HUES6 (cell line): ENCODE data around the gene HAUS5.

Experiments
- H3K27ac ChIP-seq: 2 replicates; pipeline ENCODE4 v1.7.0; 2013; ENCODE audit warnings: low read depth, mild to moderate bottlenecking, low read length, inconsistent platforms
- H3K27me3 ChIP-seq: 2 replicates; pipeline ENCODE4 v1.6.1; 2013; ENCODE audit warnings: low read length; ENCODE audit not compliant: control insufficient read depth, insufficient read depth
- H3K36me3 ChIP-seq: 2 replicates; pipeline ENCODE4 v1.6.1; 2013; ENCODE audit warnings: low read length; ENCODE audit not compliant: control insufficient read depth, insufficient read depth
- H3K4me1 ChIP-seq: 2 replicates; pipeline ENCODE4 v1.6.1; 2013; ENCODE audit warnings: low read length; ENCODE audit not compliant: control insufficient read depth, insufficient read depth
- H3K4me3 ChIP-seq: 2 replicates; pipeline ENCODE4 v1.5.1; 2013; ENCODE audit warnings: low read depth, low read length
- H3K9ac ChIP-seq: one replicate; pipeline ENCODE4 v1.6.1; 2013; ENCODE audit warnings: mild to moderate bottlenecking, low read length
- H3K9me3 ChIP-seq: 2 replicates; pipeline ENCODE4 v1.6.1; 2013; ENCODE audit warnings: low read depth, low read length; ENCODE audit not compliant: control insufficient read depth, insufficient read depth

Gene HAUS5

GRCh38 chr19:35612559-35613321 is at the start of gene HAUS5:
Gene HAUS5 (plus strand): TSS chr19:35612735. CDS start chr19:35612795, 60 bp downstream.
- Histone ChIP-seq H3K27ac (no peak within 1 kb of the TSS), H3K4me3 (peak within 1 kb of the TSS; percentile 77)

GRCh38 chr19:35562776-35563175 is 49.8 kb upstream of the HAUS5 start:
- no peaks in the 10 kb centered on the region for H3K9me3 ChIP-seq
- peaks cover 43% of the 10 kb centered on the region for H3K27me3 ChIP-seq
- no peak overlapping the region for H3K9ac ChIP-seq
- H3K27ac ChIP-seq, result no peak overlapping the region
- H3K4me3 ChIP-seq, result no peak overlapping the region
- no peaks in the 10 kb centered on the region for H3K36me3 ChIP-seq
- H3K4me1 ChIP-seq, result 0 out of 2 replicates have a peak, but pooled peaks cover 6% of the 10 kb centered on the region

More at GRCh38 chr19:35612559-35613321, at the start of gene HAUS5:
- H3K27me3 ChIP-seq, result no peaks in the 10 kb centered on the region
- peaks cover 29% of the 10 kb centered on the region for H3K36me3 ChIP-seq
- H3K9ac ChIP-seq, result peak within 1 kb of the TSS; percentile 84
- peaks cover 10% of the 10 kb centered on the region for H3K9me3 ChIP-seq
- H3K4me1 ChIP-seq, result no peaks in the 10 kb centered on the region

GRCh38 chr19:35563207-35563829 is 49.2 kb upstream of the HAUS5 start, which contains the start of gene ATP4A:
Gene ATP4A (minus strand): TSS chr19:35563658. CDS start chr19:35563629, 29 bp downstream.
- H3K9me3 ChIP-seq, result no peaks in the 10 kb centered on the region
- no peaks in the 10 kb centered on the region for H3K36me3 ChIP-seq
- H3K4me1 ChIP-seq, result 0 out of 2 replicates have a peak, but pooled peaks cover 6% of the 10 kb centered on the region
- no peak within 1 kb of the TSS for H3K27ac ChIP-seq
- H3K27me3 ChIP-seq, result peaks cover 41% of the 10 kb centered on the region
- no peak within 1 kb of the TSS for H3K4me3 ChIP-seq
- H3K9ac ChIP-seq, result no peak within 1 kb of the TSS

- Histone ChIP-seq H3K36me3 (no peaks in the 10 kb centered on the region), H3K4me1 (no peaks in the 10 kb centered on the region), H3K9ac (no peak overlapping the region), H3K27me3 (peaks cover 22% of the 10 kb centered on the region), H3K9me3 (no peaks in the 10 kb centered on the region), H3K4me3 (no peak overlapping the region), H3K27ac (no peak overlapping the region)
Measured at GRCh38 chr19:35565016-35565856, 47.3 kb upstream of the HAUS5 start.

- Histone ChIP-seq H3K27ac (no peak overlapping the region), H3K36me3 (no peaks in the 10 kb centered on the region), H3K9me3 (no peaks in the 10 kb centered on the region), H3K4me3 (no peak overlapping the region), H3K9ac (no peak overlapping the region), H3K27me3 (peaks cover 8% of the 10 kb centered on the region; the same call in 1 of the 2 replicates), H3K4me1 (no peaks in the 10 kb centered on the region)
Measured at GRCh38 chr19:35566738-35567137, 45.8 kb upstream of the HAUS5 start.

- H3K9me3 ChIP-seq, result no peaks in the 10 kb centered on the region
- no peaks in the 10 kb centered on the region for H3K4me1 ChIP-seq
- no peak overlapping the region for H3K27ac ChIP-seq
- H3K27me3 ChIP-seq, result no peaks in the 10 kb centered on the region; the same call in 1 of the 2 replicates
- H3K36me3 ChIP-seq, result no peaks in the 10 kb centered on the region
- no peak overlapping the region for H3K4me3 ChIP-seq
- H3K9ac ChIP-seq, result no peak overlapping the region
Measured at GRCh38 chr19:35569281-35569781, 43.2 kb upstream of the HAUS5 start.

- Histone ChIP-seq H3K4me3 (no peak overlapping the region), H3K4me1 (no peaks in the 10 kb centered on the region), H3K27ac (no peak overlapping the region), H3K9me3 (peaks cover 14% of the 10 kb centered on the region), H3K36me3 (no peaks in the 10 kb centered on the region), H3K9ac (no peak overlapping the region), H3K27me3 (no peaks in the 10 kb centered on the region; the same call in 1 of the 2 replicates)
Measured at GRCh38 chr19:35571406-35571965, 41.0 kb upstream of the HAUS5 start.

GRCh38 chr19:35577918-35578317 is 34.6 kb upstream of the HAUS5 start:
- Histone ChIP-seq H3K9ac (no peak overlapping the region), H3K36me3 (no peaks in the 10 kb centered on the region), H3K4me1 (no peaks in the 10 kb centered on the region), H3K4me3 (no peak overlapping the region), H3K9me3 (peaks cover 34% of the 10 kb centered on the region), H3K27me3 (no peaks in the 10 kb centered on the region), H3K27ac (no peak overlapping the region)

GRCh38 chr19:35578707-35579106 is 33.8 kb upstream of the HAUS5 start:
- Histone ChIP-seq H3K27me3 (peaks cover 2% of the 10 kb centered on the region; the same call in 1 of the 2 replicates), H3K9ac (no peak overlapping the region), H3K4me1 (no peaks in the 10 kb centered on the region), H3K4me3 (no peak overlapping the region), H3K27ac (no peak overlapping the region), H3K36me3 (no peaks in the 10 kb centered on the region), H3K9me3 (peaks cover 34% of the 10 kb centered on the region)

GRCh38 chr19:35582760-35583159 is 29.8 kb upstream of the HAUS5 start:
- Histone ChIP-seq H3K36me3 (no peaks in the 10 kb centered on the region), H3K9me3 (0 out of 2 replicates have a peak, but pooled peaks cover 8% of the 10 kb centered on the region), H3K4me1 (no peaks in the 10 kb centered on the region), H3K27me3 (peaks cover 25% of the 10 kb centered on the region), H3K9ac (no peak overlapping the region), H3K27ac (no peak overlapping the region), H3K4me3 (no peak overlapping the region)
